Adrenal gland (tissue), 12 donors: ENCODE results near the gene ZNF33A. TPM values are rescaled to one million over a fixed set of nuclear protein-coding genes. Genes with fewer than 3 reads are reported as not detected.
"Not testable (repeated sequence)": the region's sequence is repeated elsewhere in the genome, so short reads cannot be mapped to it uniquely, and the experiment has no call there.

Experiments
- DNase-seq, 7 donors: peaks; one replicate each; pipeline ENCODE4 v3.0.0-alpha.2; 2019 to 2020
- H3K27ac ChIP-seq, 5 donors: fragments of 200-600 bp; sonication (generic) in 4 of 5; 1 replicate in 3 of 5; 2 replicates in 2 of 5; pipeline versions ENCODE4 v1.5.1 to v1.8.0; 2016 to 2020; ENCODE audit warnings: mild to moderate bottlenecking in 1 of 5
- H3K27me3 ChIP-seq: fragments of 200-600 bp; 2 replicates; pipeline ENCODE4 v1.8.0; 2021
- H3K36me3 ChIP-seq, 2 donors: fragments of 200-600 bp; replicated peaks in 1 of 2; 1 replicate in 1 of 2; 2 replicates in 1 of 2; pipeline versions ENCODE4 v1.5.1 to v1.8.0; 2018 to 2022
- H3K4me1 ChIP-seq, 2 donors: fragments of 200-600 bp; replicated peaks in 1 of 2; 1 replicate in 1 of 2; 2 replicates in 1 of 2; pipeline versions ENCODE4 v1.5.1 to v1.8.0; 2018 to 2021
- H3K4me3 ChIP-seq, 4 donors: fragments of 200-600 bp; sonication (generic) in 3 of 4; one replicate each; pipeline ENCODE4 v1.5.1; 2016 to 2018
- H3K9me3 ChIP-seq, 3 donors: fragments of 200-600 bp; sonication (generic) in 1 of 3; replicated peaks in 1 of 3; 1 replicate in 2 of 3; 2 replicates in 1 of 3; pipeline versions ENCODE4 v1.5.1 to v1.8.0; 2016 to 2021
- POLR2A ChIP-seq, 2 donors: fragments of 450-650 bp; IDR thresholded peaks; one replicate each; pipeline ENCODE4 v1.6.1; 2017; ENCODE audit warnings: antibody characterized with exemption in 2 of 2, mild to moderate bottlenecking in 2 of 2, moderate library complexity in 1 of 2
- WGBS, 4 donors: extraction: QIAGEN DNeasy Blood & Tissue Kit in 2 of 4; methylation state at CpG; one replicate each; pipeline versions ENCODE4 v1.1.5 to v1.1.7; 2013 to 2017; 5-methylcytosine and 5-hydroxymethylcytosine counted together
- intact Hi-C, 2 donors: fragments of 100-400 bp; cut with DNase I; formaldehyde crosslinking; loops; one replicate each; pipeline versions ENCODE4 v1.14.1 to v1.15.0; 2022 to 2023
- polyA plus RNA-seq, 3 donors: library from polyadenylated mRNA; stranded (reverse); fragments of 200-250 nt in 2 of 3; fragments of 350-450 nt in 1 of 3; fragmentation: Illumina TruSeq in 1 of 3; extraction: RNeasy Lipid Tissue Mini Kit (QIAGEN cat#74804) in 1 of 3; gene quantifications; one replicate each; pipeline ENCODE4 v1.2.3, GENCODE V29; 2013 to 2014
- total RNA-seq, 9 donors: library from RNA; depleted of rRNA in 4 of 9; stranded (reverse); fragments of >200 nt in 4 of 9; fragments of 120-200 nt in 1 of 9; fragmentation: NEBNext Ultra II Directional in 1 of 9; extraction: Animal tissue kit (Norgen Biotek cat#: 25700) in 1 of 9; gene quantifications; one replicate each; pipeline versions ENCODE4 v1.1.0 to v1.2.4, GENCODE V29; 2013 to 2023
- TF ChIP-seq, protein P1 (sequence below), 6 experiments: fragments of 450-650 bp in 4 of 6; fragments of 200-600 bp in 2 of 6; sonication (generic) in 1 of 6; IDR thresholded peaks; 1 replicate in 5 of 6; 2 replicates in 1 of 6; pipeline versions ENCODE4 v1.5.1 to v1.8.0; 2016 to 2021; ENCODE audit warnings: antibody characterized with exemption in 6 of 6, mild to moderate bottlenecking in 2 of 6, moderate library complexity in 1 of 6
- donor health status: healthy with polysubstance abuse.
- donor health status: Bipolar disorder and iron deficiency.
- donor health status: DM: yes; HTN: yes; CAD: no.
- donor health status: DM: no; HTN: no; CAD: no.
- donor health status: DM: no; HTN: no; CAD: no.
- donor health status: DM: yes; HTN: yes; CAD: no.

The ZNF33A gene
- total and polyA plus RNA-seq, 12 donors: 12.3 to 34.9 (median 25.6) TPM

DNA sequence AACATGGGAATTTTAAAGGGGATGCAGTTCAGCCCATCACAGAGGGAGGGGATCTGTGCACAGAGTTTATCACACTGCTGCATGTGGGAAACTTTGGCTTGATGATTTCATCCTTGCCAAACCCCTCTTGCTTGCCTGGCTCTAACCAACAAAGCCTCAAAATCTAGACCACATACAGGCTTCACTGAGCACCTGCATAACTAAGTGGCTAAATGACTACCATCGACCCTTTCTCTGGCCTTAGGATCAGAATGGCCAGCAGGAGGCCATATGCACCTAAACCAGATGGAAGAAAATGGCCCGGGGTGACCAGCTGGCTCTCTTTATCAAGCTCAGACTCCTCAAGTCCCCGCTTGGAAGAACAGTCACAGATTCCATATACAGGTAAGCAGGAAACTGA lies 18.4 kb upstream of the ZNF33A start:
- Histone ChIP-seq H3K4me3 (no peak overlapping the region), H3K9me3 (no peaks in the 10 kb centered on the region), H3K36me3 (no peaks in the 10 kb centered on the region), H3K27me3 (no peaks in the 10 kb centered on the region), H3K27ac (no peak overlapping the region), H3K4me1 (no peaks in the 10 kb centered on the region)
- intact Hi-C loops: no loop called here
- TF ChIP-seq, protein P1, sequence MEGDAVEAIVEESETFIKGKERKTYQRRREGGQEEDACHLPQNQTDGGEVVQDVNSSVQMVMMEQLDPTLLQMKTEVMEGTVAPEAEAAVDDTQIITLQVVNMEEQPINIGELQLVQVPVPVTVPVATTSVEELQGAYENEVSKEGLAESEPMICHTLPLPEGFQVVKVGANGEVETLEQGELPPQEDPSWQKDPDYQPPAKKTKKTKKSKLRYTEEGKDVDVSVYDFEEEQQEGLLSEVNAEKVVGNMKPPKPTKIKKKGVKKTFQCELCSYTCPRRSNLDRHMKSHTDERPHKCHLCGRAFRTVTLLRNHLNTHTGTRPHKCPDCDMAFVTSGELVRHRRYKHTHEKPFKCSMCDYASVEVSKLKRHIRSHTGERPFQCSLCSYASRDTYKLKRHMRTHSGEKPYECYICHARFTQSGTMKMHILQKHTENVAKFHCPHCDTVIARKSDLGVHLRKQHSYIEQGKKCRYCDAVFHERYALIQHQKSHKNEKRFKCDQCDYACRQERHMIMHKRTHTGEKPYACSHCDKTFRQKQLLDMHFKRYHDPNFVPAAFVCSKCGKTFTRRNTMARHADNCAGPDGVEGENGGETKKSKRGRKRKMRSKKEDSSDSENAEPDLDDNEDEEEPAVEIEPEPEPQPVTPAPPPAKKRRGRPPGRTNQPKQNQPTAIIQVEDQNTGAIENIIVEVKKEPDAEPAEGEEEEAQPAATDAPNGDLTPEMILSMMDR (IDR thresholded peaks at IDR 0.05): no peak
- TF ChIP-seq POLR2A (IDR thresholded peaks at IDR 0.05): no peak
- WGBS, 4 donors: 66 to 77% (median 75%) methylated on average over 3 of the region's 3 CpGs
- no peak for DNase-seq

GRCh38 chr10:37998920-37999319 lies 11.6 kb upstream of the ZNF33A start:
- intact Hi-C loops: not testable (repeated sequence)

GRCh38 chr10:38000474-38000873 lies 10.0 kb upstream of the ZNF33A start:
- intact Hi-C loops, H3K4me1 ChIP-seq, H3K27ac ChIP-seq, H3K9me3 ChIP-seq, DNase-seq, H3K36me3 ChIP-seq, H3K27me3 ChIP-seq, H3K4me3 ChIP-seq: not testable (repeated sequence)
- 91 to 100% (median 94%) methylated on average over 1 of the region's 1 CpG for WGBS, 4 donors

More at GRCh38 chr10:37998920-37999319, 11.6 kb upstream of the ZNF33A start:
- WGBS, 4 donors: 48 to 60% (median 55%) methylated on average over 1 to 3 of the region's 3 CpGs; no CpG with 5 or more reads in 1 of the 4 donors
- H3K4me1 ChIP-seq, DNase-seq, H3K9me3 ChIP-seq, H3K27ac ChIP-seq, H3K27me3 ChIP-seq, H3K4me3 ChIP-seq, H3K36me3 ChIP-seq: not testable (repeated sequence)

DNA sequence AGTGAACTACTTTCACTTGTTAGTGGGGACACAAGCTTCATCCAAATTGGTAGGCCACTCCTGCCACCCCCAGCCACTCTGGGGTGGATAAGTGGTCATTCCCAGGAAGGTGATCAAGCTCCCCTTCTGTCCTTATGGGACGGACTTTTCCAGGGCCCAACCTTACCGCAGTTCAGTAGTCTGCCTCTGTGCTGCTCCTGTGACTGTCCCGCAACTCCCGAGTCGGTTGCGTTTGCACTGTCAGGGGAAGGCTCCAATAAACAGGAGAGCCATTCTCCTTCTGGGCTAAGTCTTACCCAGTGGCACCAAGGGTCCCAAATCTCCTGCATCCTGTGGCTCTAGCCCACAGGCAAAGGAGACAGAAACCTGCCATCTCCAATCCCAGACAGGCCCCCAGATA lies 7.4 kb upstream of the ZNF33A start:
- intact Hi-C loops: no loop called here
- TF ChIP-seq, protein P1 (IDR thresholded peaks at IDR 0.05): no peak
- no peak for TF ChIP-seq POLR2A (IDR thresholded peaks at IDR 0.05)
- Histone ChIP-seq H3K9me3 (no peaks in the 10 kb centered on the region), H3K4me1 (no peaks in the 10 kb centered on the region), H3K36me3 (no peaks in the 10 kb centered on the region), H3K27ac (no peak overlapping the region), H3K27me3 (no peaks in the 10 kb centered on the region), H3K4me3 (no peak overlapping the region)
- WGBS, 4 donors: 88 to 96% (median 89%) methylated on average over 6 of the region's 6 CpGs
- no peak for DNase-seq

GRCh38 chr10:38003588-38003987 lies 6.9 kb upstream of the ZNF33A start:
- no peak overlapping the region for H3K27ac ChIP-seq
- H3K9me3 ChIP-seq: no peaks in the 10 kb centered on the region
- TF ChIP-seq, protein P1 (IDR thresholded peaks at IDR 0.05): no peak
- no peak for TF ChIP-seq POLR2A (IDR thresholded peaks at IDR 0.05)
- no peak overlapping the region for H3K4me3 ChIP-seq
- no peaks in the 10 kb centered on the region for H3K4me1 ChIP-seq
- DNase-seq: no peak
- H3K27me3 ChIP-seq: no peaks in the 10 kb centered on the region
- intact Hi-C loops: no loop called here
- H3K36me3 ChIP-seq: no peaks in the 10 kb centered on the region
- 90 to 98% (median 93%) methylated on average over 1 of the region's 1 CpG for WGBS, 4 donors
